ENCODE measurements around the gene CAT.

- TF ChIP-seq POLR2A (IDR thresholded peaks at IDR 0.05; ENCODE audit: low read depth, low read length) (no peak), TAF1 (IDR thresholded peaks at IDR 0.05; ENCODE audit: low read depth, low read length) (no peak), SPI1 (IDR thresholded peaks at IDR 0.05; ENCODE audit: low read depth, low read length) (no peak), POLR2AphosphoS5 (IDR thresholded peaks at IDR 0.05; ENCODE audit: low read depth, low read length) (no peak), PAX5 (IDR thresholded peaks at IDR 0.05; ENCODE audit: insufficient read depth, low read length, severe bottlenecking) (no peak)
Observed at GRCh38 chr11:34501500-34501899, 62.8 kb downstream of the CAT start.
